Osteocyte (in vitro differentiated cells): ENCODE data around the gene PLK1. TPM values are rescaled to one million over a fixed set of nuclear protein-coding genes. Genes with fewer than 3 reads are reported as not detected.

Source experiments
- DNase-seq: peaks from one replicate; pipeline ENCODE4 v3.0.0; 2021; ENCODE audit warnings: mixed read lengths; ENCODE audit not compliant: unreplicated experiment; ENCODE audit errors: extremely low spot score
- H3K27ac Mint-ChIP-seq: one replicate; pipeline ENCODE4 v1.8.0; 2021; ENCODE audit warnings: mild to moderate bottlenecking, mixed read lengths; ENCODE audit not compliant: unreplicated experiment
- H3K27me3 Mint-ChIP-seq: one replicate; pipeline ENCODE4 v1.8.0; 2021; ENCODE audit warnings: mixed read lengths; ENCODE audit not compliant: unreplicated experiment
- H3K36me3 Mint-ChIP-seq: one replicate; pipeline ENCODE4 v1.8.0; 2021; ENCODE audit warnings: mixed read lengths; ENCODE audit not compliant: unreplicated experiment
- H3K4me1 Mint-ChIP-seq: one replicate; pipeline ENCODE4 v1.8.0; 2021; ENCODE audit warnings: mixed read lengths; ENCODE audit not compliant: unreplicated experiment
- H3K4me3 Mint-ChIP-seq: one replicate; pipeline ENCODE4 v1.8.0; 2021; ENCODE audit warnings: mild to moderate bottlenecking, moderate library complexity, mixed read lengths; ENCODE audit not compliant: unreplicated experiment
- H3K9me3 Mint-ChIP-seq: one replicate; pipeline ENCODE4 v1.8.0; 2021; ENCODE audit warnings: mixed read lengths; ENCODE audit not compliant: unreplicated experiment
- CTCF ChIP-seq: fragments of 200-600 bp; sonication (generic); IDR thresholded peaks from 2 replicates; pipeline ENCODE4 v1.5.0; 2021; ENCODE audit warnings: antibody characterized with exemption, mild to moderate bottlenecking, moderate library complexity
- total RNA-seq: library from RNA; stranded (reverse); gene quantifications from 2 replicates; pipeline ENCODE4 v1.2.1, GENCODE V29; 2021

The PLK1 gene
- total RNA-seq, 1 donor from 2014 or later, result 17.8 TPM

DNA sequence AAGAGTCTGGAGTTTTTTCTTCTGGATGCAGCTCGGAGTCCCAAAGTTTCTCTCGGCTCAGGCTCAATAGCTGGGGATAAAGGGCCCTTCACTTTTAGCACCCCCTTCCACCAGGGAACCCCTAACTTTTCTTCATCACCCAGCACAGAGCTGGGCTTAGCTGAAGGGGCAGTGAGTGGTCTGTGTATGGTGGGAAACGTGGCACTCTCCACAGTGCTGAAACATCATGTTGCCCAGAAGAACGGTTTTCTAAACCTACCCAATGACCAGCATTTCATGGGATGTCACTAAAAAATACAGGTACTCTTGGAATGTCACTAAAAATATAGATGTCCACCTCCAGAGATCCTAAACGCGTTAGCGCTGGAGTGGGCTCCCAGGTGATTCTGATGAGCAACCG, 22.4 kb downstream of the PLK1 start:
- peaks cover 11% of the 10 kb centered on the region for H3K27me3 Mint-ChIP-seq
- no peak for TF ChIP-seq CTCF
- H3K4me1 Mint-ChIP-seq, result no peaks in the 10 kb centered on the region

DNA sequence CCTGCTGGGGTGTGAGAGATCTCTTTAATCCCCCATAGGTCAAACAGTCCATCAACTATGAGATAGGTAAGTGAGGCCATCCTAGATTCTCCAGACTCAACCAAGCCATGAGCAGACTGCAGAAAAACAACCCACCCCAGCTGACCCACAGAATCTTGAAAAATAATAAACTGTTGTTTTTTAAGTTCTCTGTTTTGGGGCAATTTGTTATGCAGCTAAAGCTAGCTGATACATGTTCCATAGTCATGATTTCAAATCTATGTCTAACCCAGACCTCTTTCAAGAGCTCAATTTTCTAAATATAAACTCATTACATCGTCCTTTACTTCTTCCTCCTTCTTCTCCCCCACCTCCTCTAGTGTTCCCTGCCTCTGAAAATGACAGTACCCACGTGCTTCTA, 24.3 kb downstream of the PLK1 start:
- Mint-ChIP-seq H3K27ac (no peak overlapping the region), H3K36me3 (no peaks in the 10 kb centered on the region), H3K27me3 (peaks cover 11% of the 10 kb centered on the region), H3K4me3 (no peak overlapping the region), H3K4me1 (no peaks in the 10 kb centered on the region), H3K9me3 (peaks cover 14% of the 10 kb centered on the region)
- no peak for DNase-seq
- no peak for TF ChIP-seq CTCF

More for the DNA sequence above, 22.4 kb downstream of the PLK1 start:
- Mint-ChIP-seq H3K36me3 (no peaks in the 10 kb centered on the region), H3K9me3 (peaks cover 14% of the 10 kb centered on the region), H3K27ac (no peak overlapping the region), H3K4me3 (no peak overlapping the region)
- DNase-seq, result no peak

GRCh38 chr16:23704772-23705516, 26.3 kb downstream of the PLK1 start:
- Mint-ChIP-seq H3K27me3 (peaks cover 15% of the 10 kb centered on the region), H3K4me3 (no peak overlapping the region), H3K4me1 (no peaks in the 10 kb centered on the region), H3K9me3 (peaks cover 14% of the 10 kb centered on the region), H3K27ac (no peak overlapping the region), H3K36me3 (no peaks in the 10 kb centered on the region)
- DNase-seq, result no peak
- no peak for TF ChIP-seq CTCF

DNA sequence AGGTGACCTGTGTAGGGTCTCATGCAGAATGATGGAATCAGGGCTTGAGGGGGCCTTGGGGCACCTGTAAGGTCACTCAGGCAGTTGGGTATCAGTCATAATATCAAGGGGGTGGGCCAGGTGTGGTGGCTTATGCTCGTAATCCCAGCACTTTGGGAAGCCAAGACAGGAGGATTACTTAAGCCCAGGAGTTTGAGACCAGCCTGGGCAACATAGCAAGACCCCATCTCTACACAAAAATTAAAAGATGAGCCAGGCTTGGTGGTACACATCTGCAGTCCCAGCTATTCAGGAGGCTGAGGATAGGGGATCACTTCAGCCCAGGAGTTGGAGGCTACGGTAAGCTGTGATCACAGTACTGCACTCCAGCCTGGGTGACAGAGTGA, 26.8 kb downstream of the PLK1 start:
- no peak for DNase-seq
- Mint-ChIP-seq H3K4me3 (no peak overlapping the region), H3K36me3 (no peaks in the 10 kb centered on the region), H3K27ac (no peak overlapping the region), H3K27me3 (peaks cover 21% of the 10 kb centered on the region), H3K9me3 (peaks cover 19% of the 10 kb centered on the region), H3K4me1 (no peaks in the 10 kb centered on the region)
- TF ChIP-seq CTCF, result no peak

DNA sequence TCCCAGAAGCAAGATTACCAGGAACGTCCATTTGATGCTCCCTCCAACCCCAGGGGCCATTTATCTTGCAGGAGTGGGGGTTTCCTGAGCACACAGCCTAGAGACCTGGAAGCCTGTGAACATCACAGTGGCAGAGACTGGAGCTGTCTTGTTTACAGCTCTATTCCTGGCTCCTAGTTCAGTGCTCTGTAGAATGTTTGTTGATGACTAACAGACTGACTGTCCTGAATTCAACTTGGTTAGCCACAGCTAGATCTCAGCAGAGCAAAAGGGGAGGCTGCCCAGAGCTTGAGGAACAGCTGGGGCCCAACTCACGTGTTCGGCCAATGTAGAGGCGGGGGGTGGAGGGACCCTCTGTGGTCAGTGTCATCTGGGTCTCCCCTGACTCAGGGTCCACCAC, 27.8 kb downstream of the PLK1 start:
- no peak for TF ChIP-seq CTCF
- DNase-seq, result no peak
- peaks cover 19% of the 10 kb centered on the region for H3K9me3 Mint-ChIP-seq
- no peak overlapping the region for H3K4me3 Mint-ChIP-seq
- no peak overlapping the region for H3K27ac Mint-ChIP-seq
- H3K27me3 Mint-ChIP-seq, result peaks cover 23% of the 10 kb centered on the region
- no peaks in the 10 kb centered on the region for H3K36me3 Mint-ChIP-seq
- H3K4me1 Mint-ChIP-seq, result no peaks in the 10 kb centered on the region
